Measurements from ENCODE around the gene IFI27L2. TPM values are rescaled to one million over a fixed set of nuclear protein-coding genes. Genes with fewer than 3 reads are reported as not detected.

The IFI27L2 gene
- total RNA-seq, 3 donors from 2014 or later (not counting 1 experiment from before 2014, with no cell fraction given): 36.3 to 55.1 (median 39.8) TPM

DNA sequence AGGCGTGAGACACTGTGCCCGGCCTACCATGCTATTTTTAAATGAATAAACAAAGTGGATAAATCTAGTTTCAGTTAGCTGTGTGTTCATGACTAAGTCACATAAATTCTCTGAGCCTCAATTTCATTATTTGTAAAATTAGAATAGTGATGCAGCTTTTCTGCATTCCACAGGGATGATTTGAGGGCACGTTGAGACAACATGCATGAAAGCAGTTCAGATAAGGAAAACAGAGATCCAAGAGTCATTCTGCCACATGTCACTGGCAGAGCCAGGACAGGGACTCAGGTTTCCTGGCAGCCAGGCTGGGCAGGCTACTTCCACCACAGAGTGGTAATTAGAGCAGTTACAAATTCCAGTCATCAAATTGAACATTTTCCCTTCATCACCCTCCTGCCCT lies 41.8 kb upstream of the IFI27L2 start:
- ATAC-seq (no peak), DNase-seq (no peak)
- no peak overlapping the region for H3K4me3 Mint-ChIP-seq
- intact Hi-C loops (cut with micrococcal nuclease): no loop called here
- H3K27me3 ChIP-seq (ENCODE audit: control insufficient read depth, insufficient read depth, low read length): peaks cover 7% of the 10 kb centered on the region
- H3K36me3 Mint-ChIP-seq: no peaks in the 10 kb centered on the region
- H3K9me3 ChIP-seq (ENCODE audit: control insufficient read depth, insufficient read depth, low read length): no peaks in the 10 kb centered on the region
- peaks cover 19 to 20% of the 10 kb centered on the region in 2 donors for H3K4me1 Mint-ChIP-seq
- H3K36me3 ChIP-seq (ENCODE audit: control insufficient read depth, insufficient read depth, low read length): no peaks in the 10 kb centered on the region
- TF ChIP-seq, protein P1, sequence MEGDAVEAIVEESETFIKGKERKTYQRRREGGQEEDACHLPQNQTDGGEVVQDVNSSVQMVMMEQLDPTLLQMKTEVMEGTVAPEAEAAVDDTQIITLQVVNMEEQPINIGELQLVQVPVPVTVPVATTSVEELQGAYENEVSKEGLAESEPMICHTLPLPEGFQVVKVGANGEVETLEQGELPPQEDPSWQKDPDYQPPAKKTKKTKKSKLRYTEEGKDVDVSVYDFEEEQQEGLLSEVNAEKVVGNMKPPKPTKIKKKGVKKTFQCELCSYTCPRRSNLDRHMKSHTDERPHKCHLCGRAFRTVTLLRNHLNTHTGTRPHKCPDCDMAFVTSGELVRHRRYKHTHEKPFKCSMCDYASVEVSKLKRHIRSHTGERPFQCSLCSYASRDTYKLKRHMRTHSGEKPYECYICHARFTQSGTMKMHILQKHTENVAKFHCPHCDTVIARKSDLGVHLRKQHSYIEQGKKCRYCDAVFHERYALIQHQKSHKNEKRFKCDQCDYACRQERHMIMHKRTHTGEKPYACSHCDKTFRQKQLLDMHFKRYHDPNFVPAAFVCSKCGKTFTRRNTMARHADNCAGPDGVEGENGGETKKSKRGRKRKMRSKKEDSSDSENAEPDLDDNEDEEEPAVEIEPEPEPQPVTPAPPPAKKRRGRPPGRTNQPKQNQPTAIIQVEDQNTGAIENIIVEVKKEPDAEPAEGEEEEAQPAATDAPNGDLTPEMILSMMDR (IDR thresholded peaks at IDR 0.05): no peak
- 86% methylated on average over 3 of the region's 3 CpGs for WGBS (ENCODE audit: insufficient coverage)
- H3K9me3 Mint-ChIP-seq: no peaks in the 10 kb centered on the region
- no peak overlapping the region for H3K27ac Mint-ChIP-seq
- peaks cover 19% of the 10 kb centered on the region in 2 donors for H3K27me3 Mint-ChIP-seq (ENCODE audit: low read depth in 2 of 2)
- no peak overlapping the region for H3K27ac ChIP-seq (ENCODE audit: low read length)
- H3K4me3 ChIP-seq (ENCODE audit: low read length): no peak overlapping the region
- peaks cover 18% of the 10 kb centered on the region for H3K4me1 ChIP-seq (ENCODE audit: control insufficient read depth, insufficient read depth, low read length)

DNA sequence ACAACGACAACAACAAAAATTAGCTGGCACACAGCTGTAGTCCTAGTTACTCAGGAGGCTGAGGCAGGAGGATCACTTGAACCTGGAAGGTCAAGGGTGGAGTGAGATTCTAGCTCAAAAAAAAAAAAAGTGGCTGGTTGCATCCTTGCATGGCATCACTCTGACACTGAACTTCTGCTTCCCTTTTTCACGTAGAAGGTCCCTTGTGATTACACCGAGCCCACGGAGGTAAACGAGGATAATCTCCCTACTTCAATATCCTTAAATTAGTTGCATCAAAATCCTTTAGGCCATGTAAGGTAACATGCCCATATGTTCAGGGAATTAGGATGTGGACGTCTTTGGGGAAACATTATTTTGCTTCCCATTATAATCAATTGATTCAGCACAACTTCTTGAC lies 40.7 kb upstream of the IFI27L2 start:
- DNase-seq: no peak
- Mint-ChIP-seq H3K27ac (no peak overlapping the region), H3K4me3 (no peak overlapping the region), H3K9me3 (no peaks in the 10 kb centered on the region), H3K36me3 (no peaks in the 10 kb centered on the region), H3K27me3 (ENCODE audit: low read depth in 2 of 2) (peaks cover 9 to 11% of the 10 kb centered on the region in 2 donors), H3K4me1 (peaks cover 13 to 14% of the 10 kb centered on the region in 2 donors)
- peaks cover 2% of the 10 kb centered on the region for H3K27me3 ChIP-seq (ENCODE audit: control insufficient read depth, insufficient read depth, low read length)
- intact Hi-C loops (cut with micrococcal nuclease): no loop called here
- no peak overlapping the region for H3K27ac ChIP-seq (ENCODE audit: low read length)
- peaks cover 14% of the 10 kb centered on the region for H3K4me1 ChIP-seq (ENCODE audit: control insufficient read depth, insufficient read depth, low read length)
- no peaks in the 10 kb centered on the region for H3K9me3 ChIP-seq (ENCODE audit: control insufficient read depth, insufficient read depth, low read length)
- no peaks in the 10 kb centered on the region for H3K36me3 ChIP-seq (ENCODE audit: control insufficient read depth, insufficient read depth, low read length)
- WGBS (ENCODE audit: insufficient coverage): 31% methylated on average over 6 of the region's 6 CpGs
- H3K4me3 ChIP-seq (ENCODE audit: low read length): no peak overlapping the region
- no peak for ATAC-seq
- TF ChIP-seq, protein P1 (IDR thresholded peaks at IDR 0.05): no peak

DNA sequence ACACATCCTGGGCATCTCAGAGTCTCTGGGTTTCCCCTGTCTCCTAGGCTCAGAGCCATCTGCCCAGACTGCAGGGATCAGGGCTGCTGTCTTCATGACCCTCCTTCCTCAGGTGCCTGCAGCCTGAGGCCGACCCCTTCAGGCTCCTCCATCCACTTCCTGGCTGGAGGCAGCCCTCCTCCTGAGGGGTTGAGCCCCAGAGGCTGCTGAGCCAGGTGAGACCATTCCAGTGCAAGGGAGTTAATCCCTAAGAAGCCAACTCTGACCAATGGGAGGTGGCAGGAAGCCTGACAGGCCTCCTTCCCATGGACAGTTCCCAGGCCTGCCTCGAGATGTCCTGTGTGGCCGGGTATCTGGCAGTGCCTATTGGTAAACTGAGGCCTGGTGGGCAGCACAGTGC lies 36.3 kb upstream of the IFI27L2 start:
- no peak overlapping the region for H3K4me3 Mint-ChIP-seq
- no peaks in the 10 kb centered on the region for H3K4me1 ChIP-seq (ENCODE audit: control insufficient read depth, insufficient read depth, low read length)
- WGBS (ENCODE audit: insufficient coverage): 84% methylated on average over 3 of the region's 3 CpGs
- no peaks in the 10 kb centered on the region for H3K9me3 ChIP-seq (ENCODE audit: control insufficient read depth, insufficient read depth, low read length)
- H3K27me3 ChIP-seq (ENCODE audit: control insufficient read depth, insufficient read depth, low read length): no peaks in the 10 kb centered on the region
- no peak overlapping the region for H3K27ac ChIP-seq (ENCODE audit: low read length)
- H3K36me3 Mint-ChIP-seq: no peaks in the 10 kb centered on the region
- ATAC-seq (no peak), DNase-seq (no peak)
- intact Hi-C loops (cut with micrococcal nuclease): no loop called here
- H3K27me3 Mint-ChIP-seq (ENCODE audit: low read depth in 2 of 2): peaks cover 6 to 10% of the 10 kb centered on the region in 2 donors
- H3K4me1 Mint-ChIP-seq: peaks cover 0 to 4% of the 10 kb centered on the region in 2 donors
- no peaks in the 10 kb centered on the region for H3K36me3 ChIP-seq (ENCODE audit: control insufficient read depth, insufficient read depth, low read length)
- TF ChIP-seq, protein P1 (IDR thresholded peaks at IDR 0.05): no peak
- H3K4me3 ChIP-seq (ENCODE audit: low read length): no peak overlapping the region
- no peak overlapping the region for H3K27ac Mint-ChIP-seq
- H3K9me3 Mint-ChIP-seq: no peaks in the 10 kb centered on the region

DNA sequence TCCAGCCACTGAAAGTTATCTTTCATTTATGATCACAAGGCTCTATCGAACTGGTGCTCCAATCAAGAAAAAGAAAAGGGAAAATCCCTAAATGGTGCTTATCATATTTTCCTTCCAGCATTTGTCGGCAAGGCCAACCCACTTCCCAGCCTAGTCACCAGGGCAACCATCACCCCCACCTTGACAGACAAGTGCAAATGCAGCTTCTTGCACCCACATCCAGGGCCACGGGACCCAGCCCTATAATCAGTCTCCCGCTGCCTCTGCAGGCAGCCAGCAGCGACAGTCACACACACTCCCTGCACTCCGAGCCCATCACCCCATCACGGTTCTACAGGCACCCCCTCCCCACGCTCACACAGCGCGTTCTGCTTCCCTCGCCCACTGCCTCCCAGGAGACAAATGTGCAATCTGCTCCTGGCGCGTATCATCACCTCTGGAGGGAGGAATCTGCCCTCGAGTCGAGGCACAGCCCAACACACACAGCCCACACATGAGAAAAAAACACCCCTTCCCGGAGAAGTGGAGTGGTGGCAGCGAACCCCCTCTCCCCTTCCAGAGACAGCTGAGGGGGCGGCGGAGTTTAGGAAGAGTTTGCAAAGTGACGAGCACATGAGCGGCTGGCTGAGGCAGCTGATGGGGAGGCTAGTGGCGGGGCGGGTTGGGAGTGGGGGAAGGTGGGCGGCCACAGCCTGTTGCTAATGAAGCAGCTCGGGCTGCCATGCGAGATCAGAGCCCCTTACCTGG lies 35.5 kb upstream of the IFI27L2 start:
- Histone ChIP-seq H3K27ac (ENCODE audit: low read length) (no peak overlapping the region), H3K9me3 (ENCODE audit: control insufficient read depth, insufficient read depth, low read length) (no peaks in the 10 kb centered on the region), H3K36me3 (ENCODE audit: control insufficient read depth, insufficient read depth, low read length) (no peaks in the 10 kb centered on the region), H3K4me1 (ENCODE audit: control insufficient read depth, insufficient read depth, low read length) (no peaks in the 10 kb centered on the region), H3K4me3 (ENCODE audit: low read length) (no peak overlapping the region), H3K27me3 (ENCODE audit: control insufficient read depth, insufficient read depth, low read length) (no peaks in the 10 kb centered on the region)
- intact Hi-C loops (cut with micrococcal nuclease): no loop called here
- DNase-seq (no peak), ATAC-seq (no peak)
- H3K36me3 Mint-ChIP-seq: no peaks in the 10 kb centered on the region
- TF ChIP-seq, protein P1 (IDR thresholded peaks at IDR 0.05): no peak
- H3K27ac Mint-ChIP-seq: no peak overlapping the region
- H3K4me1 Mint-ChIP-seq: peaks cover 0 to 4% of the 10 kb centered on the region in 2 donors
- no peaks in the 10 kb centered on the region for H3K9me3 Mint-ChIP-seq
- 83% methylated on average over 23 of the region's 26 CpGs for WGBS (ENCODE audit: insufficient coverage)
- no peak overlapping the region for H3K4me3 Mint-ChIP-seq
- H3K27me3 Mint-ChIP-seq (ENCODE audit: low read depth in 2 of 2): peaks cover 9 to 17% of the 10 kb centered on the region in 2 donors

All from natural killer cell (primary cell).